Measurements from ENCODE around the gene PLIN4.

PLIN4 gene

DNA sequence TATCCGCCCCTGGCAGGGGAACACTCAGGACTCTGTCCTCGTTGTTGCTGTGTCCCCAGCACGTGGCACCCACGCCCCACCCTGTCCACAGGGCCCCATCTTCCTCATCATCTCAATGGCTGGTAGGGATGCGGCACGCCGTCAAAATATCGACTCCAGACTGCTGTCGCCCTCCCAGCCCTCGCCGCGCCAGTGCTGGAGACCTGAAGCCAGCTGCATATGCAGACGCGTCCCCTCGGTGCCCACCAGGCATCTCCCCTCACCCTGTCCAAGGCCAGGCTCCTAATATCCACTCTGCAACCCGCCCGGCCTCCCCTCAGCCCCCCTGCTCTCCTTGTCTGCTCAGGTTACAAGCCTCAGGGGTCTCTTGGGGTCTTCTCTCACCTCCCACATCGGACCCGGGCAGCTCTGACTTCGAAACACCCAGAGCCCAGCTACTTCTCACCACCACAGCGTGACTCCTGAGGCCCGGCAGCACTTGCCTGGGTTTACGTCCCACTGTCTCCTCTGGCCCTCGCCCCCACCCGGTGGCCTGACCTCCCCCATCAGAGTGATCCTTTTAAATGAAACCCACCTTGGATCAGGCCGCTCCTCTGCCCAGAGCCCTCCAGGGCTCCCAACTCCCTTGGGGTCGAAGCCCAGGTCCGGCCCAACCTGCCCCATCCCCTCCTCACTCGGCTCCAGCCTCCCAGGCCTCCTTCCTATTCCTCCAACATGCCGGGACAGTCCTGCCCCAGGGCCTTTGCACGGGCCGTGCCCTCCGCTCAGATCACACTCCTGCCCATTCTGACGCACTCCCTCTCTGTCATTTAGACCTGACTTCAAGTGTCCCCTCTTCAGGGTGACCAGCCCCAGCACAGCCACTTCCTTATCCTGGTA, 12.5 kb downstream of the PLIN4 start:
- no peak for DNase-seq

DNA sequence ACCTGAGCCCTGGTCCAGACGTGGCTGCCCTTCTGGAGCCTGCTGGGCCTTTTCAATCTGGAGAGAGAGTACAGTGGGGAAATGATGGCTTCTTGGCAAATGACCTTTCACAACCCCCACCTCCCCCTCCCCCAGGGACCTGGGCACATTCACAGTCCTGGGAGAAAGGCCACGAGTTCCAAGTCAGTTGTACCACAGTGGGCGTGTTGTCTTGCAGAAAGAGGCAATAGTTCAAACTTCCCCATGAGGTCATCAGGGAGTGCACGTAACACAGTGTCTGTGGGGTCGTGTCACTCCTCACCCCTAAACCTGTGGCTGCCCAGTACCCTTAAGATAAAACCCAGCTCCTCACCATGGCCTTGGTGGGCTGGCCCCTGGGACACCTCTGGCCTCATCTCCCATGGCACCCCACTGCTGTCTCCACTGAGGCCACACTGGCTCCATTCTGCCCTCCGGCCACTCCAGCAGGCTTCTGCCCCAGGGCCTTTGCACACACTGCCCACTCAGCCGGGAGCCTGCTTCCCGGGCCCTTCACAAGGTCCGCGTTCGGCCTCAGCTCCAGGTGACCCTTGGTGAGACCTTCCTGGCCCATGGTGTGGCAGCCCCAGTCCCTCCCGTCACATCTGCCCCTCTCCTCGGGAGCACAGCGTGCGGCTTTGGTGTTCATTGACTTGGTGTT, 13.3 kb downstream of the PLIN4 start:
- DNase-seq: no peak

GRCh38 chr19:4504297-4504701, 14.0 kb downstream of the PLIN4 start:
- peak; percentile 69 for DNase-seq

GRCh38 chr19:4503825-4504170, 14.5 kb downstream of the PLIN4 start:
- no peak for DNase-seq

- no peak for DNase-seq
Measured at GRCh38 chr19:4503132-4503824, 15.0 kb downstream of the PLIN4 start.

- DNase-seq: no peak
Measured at GRCh38 chr19:4502282-4503131, 15.8 kb downstream of the PLIN4 start.

GRCh38 chr19:4501691-4502090, 16.6 kb downstream of the PLIN4 start:
- DNase-seq: no peak

DNA sequence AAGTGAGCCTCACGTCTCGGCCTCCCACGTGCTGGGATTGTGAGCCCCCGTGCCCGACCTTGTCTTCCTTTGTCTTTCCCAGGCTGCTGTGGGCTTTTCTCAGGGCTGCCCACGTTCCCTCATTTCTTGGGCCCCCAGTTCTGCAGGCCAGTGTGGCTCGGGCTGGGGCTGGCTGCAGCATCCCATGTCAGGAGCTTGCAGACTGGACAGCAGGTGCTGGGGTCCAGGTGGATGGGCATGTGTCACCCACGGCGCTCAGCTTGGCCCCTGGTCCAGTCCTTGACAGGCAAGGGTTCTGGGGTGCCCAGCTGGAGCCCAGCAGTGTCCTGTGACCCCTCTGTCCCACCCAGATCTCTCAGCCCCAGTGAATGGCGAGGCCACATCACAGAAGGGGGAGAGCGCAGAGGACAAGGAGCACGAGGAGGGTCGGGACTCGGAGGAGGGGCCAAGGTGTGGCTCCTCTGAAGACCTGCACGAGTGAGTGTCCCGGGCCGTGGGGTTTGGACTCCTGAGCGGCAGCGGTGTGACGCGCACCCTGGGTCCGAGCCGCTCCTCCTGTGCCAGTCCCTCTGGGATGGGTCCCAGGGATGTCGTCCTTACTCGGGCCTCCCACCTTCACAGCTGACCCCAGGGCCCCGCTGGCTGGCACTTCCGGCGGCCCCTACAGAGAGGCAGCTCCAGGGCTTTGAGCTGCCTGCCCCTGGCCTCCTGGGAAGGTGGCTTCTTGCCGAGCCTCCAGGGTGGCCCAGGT, 17.3 kb downstream of the PLIN4 start:
- DNase-seq: no peak

DNA sequence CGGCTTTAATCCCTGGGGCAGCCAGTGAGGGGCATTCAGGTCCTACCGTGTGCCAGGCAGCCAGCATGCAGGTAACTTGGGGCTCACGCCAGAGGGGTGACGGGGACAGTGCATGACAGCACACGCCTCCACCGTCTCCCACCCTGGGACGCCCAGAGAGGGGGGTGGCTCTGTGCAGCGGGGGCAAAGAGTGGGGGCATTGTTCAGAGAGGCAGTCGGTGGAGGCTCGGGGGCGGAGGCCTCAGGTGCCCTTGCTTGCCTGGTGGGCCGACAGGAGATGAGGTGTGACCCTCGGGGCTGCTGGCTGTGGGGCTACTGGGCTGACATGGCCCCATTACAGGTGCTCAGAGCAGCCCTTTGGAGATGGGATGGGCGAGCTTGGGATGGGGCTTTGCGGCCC, 18.4 kb downstream of the PLIN4 start:
- DNase-seq: no peak

DNA sequence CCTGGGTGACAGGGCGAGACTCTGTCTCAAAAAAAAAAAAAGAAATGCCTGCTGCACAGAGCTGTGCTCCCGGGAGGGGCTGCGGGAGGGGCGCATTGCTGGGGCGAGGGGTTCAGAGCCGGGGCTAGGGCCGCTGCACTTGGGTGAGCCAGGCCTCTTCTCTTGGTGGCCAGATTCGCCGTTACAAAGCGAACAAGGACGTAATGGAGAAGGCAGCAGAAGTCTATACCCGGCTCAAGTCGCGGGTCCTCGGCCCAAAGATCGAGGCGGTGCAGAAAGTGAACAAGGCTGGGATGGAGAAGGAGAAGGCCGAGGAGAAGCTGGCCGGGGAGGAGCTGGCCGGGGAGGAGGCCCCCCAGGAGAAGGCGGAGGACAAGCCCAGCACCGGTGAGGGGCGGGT, 19.0 kb downstream of the PLIN4 start:
- DNase-seq: no peak

GRCh38 chr19:4498694-4499093, 19.6 kb downstream of the PLIN4 start:
- no peak for DNase-seq

GRCh38 chr19:4497770-4498389, 20.4 kb downstream of the PLIN4 start:
- DNase-seq: no peak

GRCh38 chr19:4496304-4496703, 22.0 kb downstream of the PLIN4 start:
- no peak for DNase-seq

GRCh38 chr19:4495471-4495870, 22.8 kb downstream of the PLIN4 start:
- no peak for DNase-seq

DNA sequence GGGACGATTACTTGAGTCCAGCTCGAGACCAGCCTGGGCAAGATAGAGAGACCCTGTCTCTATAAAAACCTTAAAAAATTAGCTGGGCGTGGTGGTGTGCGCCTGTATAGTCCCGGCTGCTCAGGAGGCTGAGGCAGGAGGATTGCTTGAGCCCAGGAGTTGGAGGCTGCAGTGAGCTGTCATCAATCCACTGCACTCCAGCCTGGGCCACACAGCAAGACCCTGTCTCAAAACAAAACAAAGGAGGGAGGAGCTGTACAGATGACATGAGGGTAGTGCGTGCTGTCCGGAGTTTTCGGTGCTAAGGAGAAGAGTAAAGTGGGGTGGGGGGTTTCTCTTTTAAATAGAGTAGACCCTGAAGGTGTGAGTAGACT, 23.6 kb downstream of the PLIN4 start:
- no peak for DNase-seq

DNA sequence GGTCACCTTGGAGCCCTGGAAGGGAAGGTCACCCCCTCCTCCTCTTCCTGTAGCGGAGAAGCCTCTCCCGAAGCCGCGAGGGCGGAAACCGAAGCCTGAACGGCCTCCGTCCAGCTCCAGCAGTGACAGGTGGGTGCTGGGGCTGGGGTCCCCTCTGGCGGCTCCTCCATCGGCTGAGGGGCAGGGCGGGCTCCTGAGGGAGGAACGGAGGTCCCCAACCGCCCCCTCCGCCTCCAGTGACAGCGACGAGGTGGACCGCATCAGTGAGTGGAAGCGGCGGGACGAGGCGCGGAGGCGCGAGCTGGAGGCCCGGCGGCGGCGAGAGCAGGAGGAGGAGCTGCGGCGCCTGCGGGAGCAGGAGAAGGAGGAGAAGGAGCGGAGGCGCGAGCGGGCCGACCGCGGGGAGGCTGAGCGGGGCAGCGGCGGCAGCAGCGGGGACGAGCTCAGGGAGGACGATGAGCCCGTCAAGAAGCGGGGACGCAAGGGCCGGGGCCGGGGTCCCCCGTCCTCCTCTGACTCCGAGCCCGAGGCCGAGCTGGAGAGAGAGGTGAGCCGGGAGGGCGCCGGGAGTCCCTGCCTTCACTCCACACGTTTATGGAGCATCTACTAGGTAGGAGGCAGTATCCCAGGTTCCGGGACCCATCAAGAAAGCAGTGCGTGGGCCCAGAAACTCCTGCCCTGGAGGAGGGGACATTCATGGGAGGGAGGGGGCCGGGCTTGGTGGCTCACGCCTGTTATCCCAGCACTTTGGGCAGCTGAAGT, 24.2 kb downstream of the PLIN4 start:
- DNase-seq: no peak

- DNase-seq: no peak
Measured at GRCh38 chr19:4493104-4493928, 25.0 kb downstream of the PLIN4 start.

- DNase-seq: no peak
Measured at GRCh38 chr19:4492337-4493103, 25.8 kb downstream of the PLIN4 start.

DNA sequence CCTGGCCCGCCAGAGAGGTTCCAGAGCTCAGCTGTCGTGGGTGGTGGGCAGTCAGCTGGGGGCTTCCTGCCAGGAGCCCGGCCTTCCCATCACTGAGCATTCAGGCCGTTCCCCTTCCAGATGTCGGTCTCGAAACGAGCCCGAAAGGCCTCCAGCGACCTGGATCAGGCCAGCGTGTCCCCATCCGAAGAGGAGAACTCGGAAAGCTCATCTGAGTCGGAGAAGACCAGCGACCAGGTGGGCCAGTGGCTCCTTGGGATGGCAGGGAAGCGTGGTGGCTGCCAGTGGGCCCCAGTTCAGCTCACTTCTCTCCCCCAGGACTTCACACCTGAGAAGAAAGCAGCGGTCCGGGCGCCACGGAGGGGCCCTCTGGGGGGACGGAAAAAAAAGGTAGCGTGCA, 26.8 kb downstream of the PLIN4 start:
- DNase-seq: no peak

Data from left hindlimb (tissue), 1 donor.